SK-N-SH (cell line): Measurements from ENCODE around the gene CFAP58.

Source experiments
- CHD2 ChIP-seq: fragments of 150-350 bp; IDR thresholded peaks from 2 replicates; pipeline ENCODE4 v1.6.1; 2018; ENCODE audit warnings: low read length; ENCODE audit not compliant: partially characterized antibody
- ELF1 ChIP-seq: IDR thresholded peaks from 2 replicates; pipeline ENCODE4 v1.4.0; 2012
- EP300 ChIP-seq, 2 experiments: IDR thresholded peaks; 2 replicates each; pipeline versions ENCODE4 v1.4.0 to v1.6.1; 2012; ENCODE audit warnings: borderline replicate concordance in 1 of 2, low read depth in 1 of 2, low read length in 1 of 2
- JUND ChIP-seq: IDR thresholded peaks from 2 replicates; pipeline ENCODE4 v1.4.0; 2012
- POLR2AphosphoS5 ChIP-seq: IDR thresholded peaks from 2 replicates; pipeline ENCODE4 v1.6.1; 2012; ENCODE audit warnings: low read depth, low read length
- RFX5 ChIP-seq: IDR thresholded peaks from 2 replicates; pipeline ENCODE4 v1.6.1; 2012; ENCODE audit warnings: mild to moderate bottlenecking, improper control_type of control experiment, low read length
- SMC3 ChIP-seq: IDR thresholded peaks from 2 replicates; pipeline ENCODE4 v1.6.1; 2012; ENCODE audit warnings: low read depth, low read length, improper control_type of control experiment
- TEAD4 ChIP-seq: IDR thresholded peaks from 2 replicates; pipeline ENCODE4 v1.4.0; 2012; ENCODE audit warnings: mild to moderate bottlenecking, borderline replicate concordance; ENCODE audit not compliant: insufficient read depth
- YY1 ChIP-seq: IDR thresholded peaks from 2 replicates; pipeline ENCODE4 v1.4.0; 2012; ENCODE audit warnings: low read depth, mild to moderate bottlenecking
- TF ChIP-seq, protein P1 (sequence below): IDR thresholded peaks from 2 replicates; pipeline ENCODE4 v1.6.1; 2012; ENCODE audit warnings: mild to moderate bottlenecking, low read depth, low read length, moderate library complexity
- TF ChIP-seq, protein P2 (sequence below): fragments of 200-600 bp; sonication (generic); IDR thresholded peaks from 2 replicates; pipeline ENCODE4 v1.6.1; 2017; ENCODE audit warnings: antibody characterized with exemption, mild to moderate bottlenecking, moderate library complexity
- TF ChIP-seq, protein P3 (sequence below): IDR thresholded peaks from 2 replicates; pipeline ENCODE4 v1.4.0; 2012; ENCODE audit warnings: low read depth, borderline replicate concordance
- TF ChIP-seq, protein P4 (sequence below): fragments of 150-350 bp; IDR thresholded peaks from 2 replicates; pipeline ENCODE4 v1.6.1; 2016; ENCODE audit warnings: mild to moderate bottlenecking, low read depth, low read length

DNA sequence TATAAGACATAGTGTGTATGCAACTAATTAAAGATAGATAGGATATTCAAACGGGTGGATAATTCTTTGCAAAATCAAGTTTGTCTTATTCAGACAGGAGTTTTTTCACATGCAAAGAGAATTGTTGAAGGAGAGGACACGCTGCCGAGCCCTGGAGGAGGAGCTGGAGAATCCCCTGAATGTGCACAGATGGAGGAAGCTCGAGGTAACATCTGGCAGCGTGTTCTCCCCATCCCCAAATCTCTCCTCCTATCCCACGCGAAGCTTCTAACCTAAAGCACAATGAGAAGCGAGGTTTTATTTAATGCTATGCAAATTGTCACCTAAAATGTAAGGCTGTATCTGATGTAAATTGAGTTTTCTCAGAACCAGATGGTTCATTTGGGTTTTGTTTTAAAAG is 50.0 kb downstream of the CFAP58 start:
- no peak for TF ChIP-seq POLR2AphosphoS5
- no peak for TF ChIP-seq YY1
- TF ChIP-seq CHD2, result no peak
- TF ChIP-seq, protein P1, sequence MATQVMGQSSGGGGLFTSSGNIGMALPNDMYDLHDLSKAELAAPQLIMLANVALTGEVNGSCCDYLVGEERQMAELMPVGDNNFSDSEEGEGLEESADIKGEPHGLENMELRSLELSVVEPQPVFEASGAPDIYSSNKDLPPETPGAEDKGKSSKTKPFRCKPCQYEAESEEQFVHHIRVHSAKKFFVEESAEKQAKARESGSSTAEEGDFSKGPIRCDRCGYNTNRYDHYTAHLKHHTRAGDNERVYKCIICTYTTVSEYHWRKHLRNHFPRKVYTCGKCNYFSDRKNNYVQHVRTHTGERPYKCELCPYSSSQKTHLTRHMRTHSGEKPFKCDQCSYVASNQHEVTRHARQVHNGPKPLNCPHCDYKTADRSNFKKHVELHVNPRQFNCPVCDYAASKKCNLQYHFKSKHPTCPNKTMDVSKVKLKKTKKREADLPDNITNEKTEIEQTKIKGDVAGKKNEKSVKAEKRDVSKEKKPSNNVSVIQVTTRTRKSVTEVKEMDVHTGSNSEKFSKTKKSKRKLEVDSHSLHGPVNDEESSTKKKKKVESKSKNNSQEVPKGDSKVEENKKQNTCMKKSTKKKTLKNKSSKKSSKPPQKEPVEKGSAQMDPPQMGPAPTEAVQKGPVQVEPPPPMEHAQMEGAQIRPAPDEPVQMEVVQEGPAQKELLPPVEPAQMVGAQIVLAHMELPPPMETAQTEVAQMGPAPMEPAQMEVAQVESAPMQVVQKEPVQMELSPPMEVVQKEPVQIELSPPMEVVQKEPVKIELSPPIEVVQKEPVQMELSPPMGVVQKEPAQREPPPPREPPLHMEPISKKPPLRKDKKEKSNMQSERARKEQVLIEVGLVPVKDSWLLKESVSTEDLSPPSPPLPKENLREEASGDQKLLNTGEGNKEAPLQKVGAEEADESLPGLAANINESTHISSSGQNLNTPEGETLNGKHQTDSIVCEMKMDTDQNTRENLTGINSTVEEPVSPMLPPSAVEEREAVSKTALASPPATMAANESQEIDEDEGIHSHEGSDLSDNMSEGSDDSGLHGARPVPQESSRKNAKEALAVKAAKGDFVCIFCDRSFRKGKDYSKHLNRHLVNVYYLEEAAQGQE, result no peak
- TF ChIP-seq RFX5, result no peak
- TF ChIP-seq, protein P2, sequence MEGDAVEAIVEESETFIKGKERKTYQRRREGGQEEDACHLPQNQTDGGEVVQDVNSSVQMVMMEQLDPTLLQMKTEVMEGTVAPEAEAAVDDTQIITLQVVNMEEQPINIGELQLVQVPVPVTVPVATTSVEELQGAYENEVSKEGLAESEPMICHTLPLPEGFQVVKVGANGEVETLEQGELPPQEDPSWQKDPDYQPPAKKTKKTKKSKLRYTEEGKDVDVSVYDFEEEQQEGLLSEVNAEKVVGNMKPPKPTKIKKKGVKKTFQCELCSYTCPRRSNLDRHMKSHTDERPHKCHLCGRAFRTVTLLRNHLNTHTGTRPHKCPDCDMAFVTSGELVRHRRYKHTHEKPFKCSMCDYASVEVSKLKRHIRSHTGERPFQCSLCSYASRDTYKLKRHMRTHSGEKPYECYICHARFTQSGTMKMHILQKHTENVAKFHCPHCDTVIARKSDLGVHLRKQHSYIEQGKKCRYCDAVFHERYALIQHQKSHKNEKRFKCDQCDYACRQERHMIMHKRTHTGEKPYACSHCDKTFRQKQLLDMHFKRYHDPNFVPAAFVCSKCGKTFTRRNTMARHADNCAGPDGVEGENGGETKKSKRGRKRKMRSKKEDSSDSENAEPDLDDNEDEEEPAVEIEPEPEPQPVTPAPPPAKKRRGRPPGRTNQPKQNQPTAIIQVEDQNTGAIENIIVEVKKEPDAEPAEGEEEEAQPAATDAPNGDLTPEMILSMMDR, result no peak
- TF ChIP-seq SMC3, result no peak
- TF ChIP-seq ELF1, result no peak
- TF ChIP-seq, protein P3, sequence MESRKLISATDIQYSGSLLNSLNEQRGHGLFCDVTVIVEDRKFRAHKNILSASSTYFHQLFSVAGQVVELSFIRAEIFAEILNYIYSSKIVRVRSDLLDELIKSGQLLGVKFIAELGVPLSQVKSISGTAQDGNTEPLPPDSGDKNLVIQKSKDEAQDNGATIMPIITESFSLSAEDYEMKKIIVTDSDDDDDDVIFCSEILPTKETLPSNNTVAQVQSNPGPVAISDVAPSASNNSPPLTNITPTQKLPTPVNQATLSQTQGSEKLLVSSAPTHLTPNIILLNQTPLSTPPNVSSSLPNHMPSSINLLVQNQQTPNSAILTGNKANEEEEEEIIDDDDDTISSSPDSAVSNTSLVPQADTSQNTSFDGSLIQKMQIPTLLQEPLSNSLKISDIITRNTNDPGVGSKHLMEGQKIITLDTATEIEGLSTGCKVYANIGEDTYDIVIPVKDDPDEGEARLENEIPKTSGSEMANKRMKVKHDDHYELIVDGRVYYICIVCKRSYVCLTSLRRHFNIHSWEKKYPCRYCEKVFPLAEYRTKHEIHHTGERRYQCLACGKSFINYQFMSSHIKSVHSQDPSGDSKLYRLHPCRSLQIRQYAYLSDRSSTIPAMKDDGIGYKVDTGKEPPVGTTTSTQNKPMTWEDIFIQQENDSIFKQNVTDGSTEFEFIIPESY, result no peak
- no peak for TF ChIP-seq TEAD4
- TF ChIP-seq, protein P4, sequence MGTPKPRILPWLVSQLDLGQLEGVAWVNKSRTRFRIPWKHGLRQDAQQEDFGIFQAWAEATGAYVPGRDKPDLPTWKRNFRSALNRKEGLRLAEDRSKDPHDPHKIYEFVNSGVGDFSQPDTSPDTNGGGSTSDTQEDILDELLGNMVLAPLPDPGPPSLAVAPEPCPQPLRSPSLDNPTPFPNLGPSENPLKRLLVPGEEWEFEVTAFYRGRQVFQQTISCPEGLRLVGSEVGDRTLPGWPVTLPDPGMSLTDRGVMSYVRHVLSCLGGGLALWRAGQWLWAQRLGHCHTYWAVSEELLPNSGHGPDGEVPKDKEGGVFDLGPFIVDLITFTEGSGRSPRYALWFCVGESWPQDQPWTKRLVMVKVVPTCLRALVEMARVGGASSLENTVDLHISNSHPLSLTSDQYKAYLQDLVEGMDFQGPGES, result no peak
- TF ChIP-seq JUND, result no peak
- TF ChIP-seq EP300 (IDR thresholded peaks at IDR 0.05; ENCODE audit: borderline replicate concordance in 1 of 2, low read depth in 1 of 2, low read length in 1 of 2), result no peak
